ENCODE results near the gene LITAFD. TPM values are rescaled to one million over a fixed set of nuclear protein-coding genes. Genes with fewer than 3 reads are reported as not detected.
A peak's percentile ranks its signal among the peaks of the same experiment; 100 is the strongest.

The LITAFD gene
- total RNA-seq, 1 experiment from 2014 or later: not detected

DNA sequence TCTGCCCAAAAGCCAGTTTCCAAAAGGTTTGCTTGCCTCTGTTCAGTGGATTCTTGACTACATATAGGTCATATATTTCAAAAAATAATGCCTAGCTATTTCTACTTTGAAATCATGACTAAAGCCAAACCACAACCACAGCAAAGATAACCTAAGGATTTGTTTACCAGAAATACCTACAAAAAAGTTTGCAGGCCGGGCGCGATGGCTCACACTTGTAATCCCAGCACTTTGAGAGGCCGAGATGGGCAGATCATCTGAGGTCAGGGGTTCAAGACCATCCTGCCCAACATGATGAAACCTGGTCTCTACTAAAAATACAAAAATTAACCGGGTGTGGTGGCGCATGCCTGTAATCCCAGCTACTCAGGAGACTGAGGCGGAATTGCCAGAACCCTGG is 28.5 kb upstream of the LITAFD start:
- DNase-seq (ENCODE audit: unreplicated experiment): no peak
- TF ChIP-seq, protein P1, sequence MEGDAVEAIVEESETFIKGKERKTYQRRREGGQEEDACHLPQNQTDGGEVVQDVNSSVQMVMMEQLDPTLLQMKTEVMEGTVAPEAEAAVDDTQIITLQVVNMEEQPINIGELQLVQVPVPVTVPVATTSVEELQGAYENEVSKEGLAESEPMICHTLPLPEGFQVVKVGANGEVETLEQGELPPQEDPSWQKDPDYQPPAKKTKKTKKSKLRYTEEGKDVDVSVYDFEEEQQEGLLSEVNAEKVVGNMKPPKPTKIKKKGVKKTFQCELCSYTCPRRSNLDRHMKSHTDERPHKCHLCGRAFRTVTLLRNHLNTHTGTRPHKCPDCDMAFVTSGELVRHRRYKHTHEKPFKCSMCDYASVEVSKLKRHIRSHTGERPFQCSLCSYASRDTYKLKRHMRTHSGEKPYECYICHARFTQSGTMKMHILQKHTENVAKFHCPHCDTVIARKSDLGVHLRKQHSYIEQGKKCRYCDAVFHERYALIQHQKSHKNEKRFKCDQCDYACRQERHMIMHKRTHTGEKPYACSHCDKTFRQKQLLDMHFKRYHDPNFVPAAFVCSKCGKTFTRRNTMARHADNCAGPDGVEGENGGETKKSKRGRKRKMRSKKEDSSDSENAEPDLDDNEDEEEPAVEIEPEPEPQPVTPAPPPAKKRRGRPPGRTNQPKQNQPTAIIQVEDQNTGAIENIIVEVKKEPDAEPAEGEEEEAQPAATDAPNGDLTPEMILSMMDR (IDR thresholded peaks at IDR 0.05; ENCODE audit: unreplicated experiment): no peak
- BruUV-seq (replicated peaks): no TSS peak
- Mint-ChIP-seq H3K4me3 (ENCODE audit: unreplicated experiment) (no peak overlapping the region), H3K4me1 (ENCODE audit: insufficient read depth, unreplicated experiment) (peaks cover 19% of the 10 kb centered on the region), H3K27me3 (ENCODE audit: insufficient read depth, unreplicated experiment) (no peaks in the 10 kb centered on the region), H3K27ac (ENCODE audit: low read depth, unreplicated experiment) (peak overlapping the region; percentile 23), H3K36me3 (ENCODE audit: insufficient read depth, unreplicated experiment) (peaks cover 68% of the 10 kb centered on the region), H3K9me3 (ENCODE audit: unreplicated experiment) (no peaks in the 10 kb centered on the region)
- ChIA-PET POLR2A (no interaction called here), CTCF (interaction anchor here (0.6 to 5.9 kb wide), 4 partner anchors 21 to 155 kb away, joined by 3 to 31 read pairs (median 3); partner anchors contain the start of gene LITAFD)
- intact Hi-C loops (cut with micrococcal nuclease): no loop called here

DNA sequence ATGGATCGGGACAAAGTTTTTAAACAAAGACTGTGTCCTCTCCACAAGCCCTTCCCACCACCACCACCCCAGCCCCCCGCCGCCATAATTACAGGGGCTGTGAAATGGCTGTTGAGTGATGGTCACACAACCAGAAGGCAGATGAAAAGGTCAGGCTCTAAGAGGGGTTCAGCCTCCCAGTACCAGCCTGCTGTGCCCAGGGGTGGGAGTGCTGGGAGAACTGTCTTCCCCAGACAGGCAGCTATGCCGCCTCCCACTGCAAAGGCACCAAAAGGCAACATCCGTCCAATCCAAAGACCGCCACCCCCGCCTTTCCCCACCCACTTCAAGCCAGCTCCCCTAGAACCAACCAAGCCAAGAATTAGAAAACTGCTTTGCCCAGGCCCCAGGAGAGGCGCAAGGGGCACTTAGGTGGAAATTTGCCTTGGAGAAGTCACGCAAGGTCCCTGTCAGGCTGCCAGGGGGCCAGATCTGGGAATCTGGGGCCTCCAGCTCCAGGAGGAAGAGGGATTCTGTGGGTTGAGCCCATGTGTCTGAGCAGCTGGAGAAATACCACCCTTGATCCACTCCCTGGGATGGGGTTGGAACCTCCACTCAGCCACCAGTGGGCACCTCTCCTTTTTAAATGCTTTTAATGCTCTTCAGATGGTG is 27.7 kb upstream of the LITAFD start:
- DNase-seq (ENCODE audit: unreplicated experiment): no peak
- Mint-ChIP-seq H3K36me3 (ENCODE audit: insufficient read depth, unreplicated experiment) (peaks cover 67% of the 10 kb centered on the region), H3K9me3 (ENCODE audit: unreplicated experiment) (no peaks in the 10 kb centered on the region), H3K4me1 (ENCODE audit: insufficient read depth, unreplicated experiment) (peaks cover 14% of the 10 kb centered on the region), H3K27ac (ENCODE audit: low read depth, unreplicated experiment) (no peak overlapping the region), H3K4me3 (ENCODE audit: unreplicated experiment) (no peak overlapping the region), H3K27me3 (ENCODE audit: insufficient read depth, unreplicated experiment) (no peaks in the 10 kb centered on the region)
- intact Hi-C loops (cut with micrococcal nuclease): no loop called here
- POLR2A ChIA-PET: interaction anchor here (0.7 to 1.5 kb wide), 2 partner anchors 14 to 17 kb away, joined by 4 to 9 read pairs; partner anchors contain the start of gene CARHSP1
- CTCF ChIA-PET: interaction anchor here (1.3 to 5.9 kb wide), 2 partner anchors 26 to 154 kb away, joined by 3 to 31 read pairs; partner anchors contain the start of gene LITAFD
- BruUV-seq (replicated peaks): no TSS peak
- TF ChIP-seq, protein P1 (IDR thresholded peaks at IDR 0.05; ENCODE audit: unreplicated experiment): no peak

GRCh38 chr16:8855051-8855786 is 26.9 kb upstream of the LITAFD start:
- Mint-ChIP-seq H3K4me3 (ENCODE audit: unreplicated experiment) (no peak overlapping the region), H3K27me3 (ENCODE audit: insufficient read depth, unreplicated experiment) (no peaks in the 10 kb centered on the region), H3K36me3 (ENCODE audit: insufficient read depth, unreplicated experiment) (peaks cover 63% of the 10 kb centered on the region), H3K4me1 (ENCODE audit: insufficient read depth, unreplicated experiment) (peaks cover 13% of the 10 kb centered on the region), H3K27ac (ENCODE audit: low read depth, unreplicated experiment) (no peak overlapping the region), H3K9me3 (ENCODE audit: unreplicated experiment) (no peaks in the 10 kb centered on the region)
- CTCF ChIA-PET: interaction anchor here (1.3 to 5.9 kb wide), 2 partner anchors 25 to 153 kb away, joined by 3 to 31 read pairs; partner anchors contain the start of gene LITAFD
- POLR2A ChIA-PET: interaction anchor here (0.7 to 1.5 kb wide), 3 partner anchors 9 to 16 kb away, joined by 4 to 9 read pairs (median 5); partner anchors contain the start of gene CARHSP1
- TF ChIP-seq, protein P1 (IDR thresholded peaks at IDR 0.05; ENCODE audit: unreplicated experiment): peak; percentile 23
- no peak for DNase-seq (ENCODE audit: unreplicated experiment)
- no TSS peak for BruUV-seq (replicated peaks)
- intact Hi-C loops (cut with micrococcal nuclease): no loop called here

DNA sequence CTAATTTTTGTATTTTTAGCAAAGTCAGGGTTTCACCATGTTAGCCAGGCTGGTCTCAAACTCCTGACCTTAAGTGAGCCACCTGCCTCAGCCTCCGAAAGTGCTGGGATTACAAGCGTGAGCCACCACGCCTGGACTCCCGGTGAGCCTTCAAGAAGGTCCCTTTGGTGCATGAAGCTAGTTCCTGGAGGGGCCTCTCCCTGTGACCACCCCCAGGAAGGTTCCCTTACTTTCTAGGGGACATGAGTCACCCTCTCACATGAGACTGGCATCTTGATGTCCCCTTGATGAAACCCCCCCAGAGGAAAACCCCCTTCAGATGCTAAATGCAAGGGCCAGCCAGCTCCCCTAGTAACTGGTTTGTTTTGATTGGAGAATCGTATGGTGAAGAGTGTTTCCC is 26.2 kb upstream of the LITAFD start:
- no peaks in the 10 kb centered on the region for H3K9me3 Mint-ChIP-seq (ENCODE audit: unreplicated experiment)
- TF ChIP-seq, protein P1 (IDR thresholded peaks at IDR 0.05; ENCODE audit: unreplicated experiment): no peak
- CTCF ChIA-PET: interaction anchor here (5.9 kb wide), 1 partner anchor 25 kb away, joined by 31 read pairs; the partner anchor contains the start of gene LITAFD
- H3K4me1 Mint-ChIP-seq (ENCODE audit: insufficient read depth, unreplicated experiment): peaks cover 6% of the 10 kb centered on the region
- DNase-seq (ENCODE audit: unreplicated experiment): no peak
- peaks cover 58% of the 10 kb centered on the region for H3K36me3 Mint-ChIP-seq (ENCODE audit: insufficient read depth, unreplicated experiment)
- H3K27ac Mint-ChIP-seq (ENCODE audit: low read depth, unreplicated experiment): no peak overlapping the region
- BruUV-seq (replicated peaks): no TSS peak
- POLR2A ChIA-PET: interaction anchor here (1.4 kb wide), 1 partner anchor 9 kb away, joined by 5 read pairs; no protein-coding TSS in a partner anchor
- no peaks in the 10 kb centered on the region for H3K27me3 Mint-ChIP-seq (ENCODE audit: insufficient read depth, unreplicated experiment)
- intact Hi-C loops (cut with micrococcal nuclease): no loop called here
- H3K4me3 Mint-ChIP-seq (ENCODE audit: unreplicated experiment): no peak overlapping the region
